HTERT RPE-1 (cell line): ENCODE data around the gene SPDYE2.
"Not testable (repeated sequence)": the region's sequence is repeated elsewhere in the genome, so short reads cannot be mapped to it uniquely, and the experiment has no call there.

ENCODE experiments used
- in situ Hi-C: fragments of 300-500 bp; cut with MboI; formaldehyde crosslinking; loops from 4 replicates; pipeline ENCODE4 v1.14.3; 2020; ENCODE audit warnings: low sequenced_read_pairs

Gene SPDYE2

DNA sequence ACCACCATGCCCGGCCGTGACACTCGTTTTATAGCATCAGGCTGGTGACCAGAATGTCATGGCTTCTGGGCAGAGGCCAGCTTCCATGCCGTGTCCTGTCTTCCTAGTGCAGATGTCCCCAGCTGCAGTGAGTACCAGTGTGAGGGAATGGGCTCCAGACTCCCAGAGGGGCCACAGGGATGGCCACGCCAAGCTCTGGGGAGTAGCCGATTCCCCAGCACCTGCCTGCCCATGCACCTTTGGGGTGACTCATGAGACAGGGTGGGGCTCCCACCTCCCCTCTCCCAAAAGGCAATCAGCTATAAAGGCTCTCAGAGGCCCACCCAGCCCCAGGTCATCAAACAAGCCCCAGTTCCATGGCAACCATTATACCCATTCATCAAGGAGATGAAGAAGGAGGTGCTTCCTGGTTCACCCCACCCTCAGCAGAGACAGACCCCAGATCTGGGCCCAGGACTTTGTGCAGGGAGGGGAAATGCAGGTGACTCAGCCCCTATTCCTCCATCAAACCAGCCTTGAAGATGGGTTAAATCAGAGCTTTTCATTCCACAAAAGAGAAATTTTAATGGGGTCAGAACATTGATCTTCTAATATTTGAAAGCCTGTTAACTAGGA, at the start of gene SPDYE2:
TSS of gene SPDYE2 (plus strand) at position 419 of the 615 bp plus-strand sequence. CDS start 2,030 bp downstream, outside the sequence.
- in situ Hi-C loops: not testable (repeated sequence)

GRCh38 chr7:102503141-102503540, 47.9 kb upstream of the SPDYE2 start:
- in situ Hi-C loops: not testable (repeated sequence)

DNA sequence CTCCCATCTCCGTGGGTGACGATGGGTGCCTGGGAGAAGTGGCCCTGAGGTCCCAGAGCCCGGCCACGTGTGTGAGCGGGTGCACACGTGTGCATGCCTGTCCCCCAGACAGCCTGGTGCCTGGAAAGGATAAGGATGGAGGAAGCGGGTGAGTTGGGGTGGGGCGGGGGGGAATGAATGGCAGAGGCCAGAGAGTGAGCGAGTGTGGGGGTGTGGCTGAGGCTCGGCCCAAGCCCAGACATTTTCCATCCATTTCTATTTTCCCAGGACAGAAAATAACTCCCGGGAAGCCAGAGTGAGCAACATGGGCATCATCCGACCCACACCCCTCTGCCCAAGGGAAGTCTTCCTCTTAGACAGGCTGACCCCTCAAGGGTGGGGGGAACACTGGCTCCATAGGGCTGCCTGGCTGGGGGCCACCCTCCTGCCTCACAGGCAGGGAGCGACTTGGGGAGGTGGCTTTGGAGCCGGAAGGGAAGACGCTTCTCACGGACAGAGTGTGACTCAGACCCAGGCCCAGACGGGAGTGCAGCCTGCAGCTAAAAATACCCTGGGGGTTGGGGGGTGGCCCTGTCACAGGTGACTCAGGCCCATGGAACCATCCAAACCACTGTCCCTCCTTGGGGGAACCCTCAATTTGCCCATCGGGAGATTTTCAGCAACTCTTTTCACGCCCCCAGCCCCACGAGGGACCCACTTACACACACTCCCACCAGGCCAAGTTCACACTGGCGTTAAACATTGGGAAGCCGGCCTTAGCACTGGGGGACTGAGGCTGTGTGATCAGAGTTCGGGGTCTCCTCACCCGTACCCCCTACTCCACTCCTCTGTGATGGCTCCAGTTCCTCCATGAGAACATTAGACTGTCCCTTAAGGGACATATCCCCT, 45.5 kb upstream of the SPDYE2 start:
- in situ Hi-C loops: not testable (repeated sequence)

DNA sequence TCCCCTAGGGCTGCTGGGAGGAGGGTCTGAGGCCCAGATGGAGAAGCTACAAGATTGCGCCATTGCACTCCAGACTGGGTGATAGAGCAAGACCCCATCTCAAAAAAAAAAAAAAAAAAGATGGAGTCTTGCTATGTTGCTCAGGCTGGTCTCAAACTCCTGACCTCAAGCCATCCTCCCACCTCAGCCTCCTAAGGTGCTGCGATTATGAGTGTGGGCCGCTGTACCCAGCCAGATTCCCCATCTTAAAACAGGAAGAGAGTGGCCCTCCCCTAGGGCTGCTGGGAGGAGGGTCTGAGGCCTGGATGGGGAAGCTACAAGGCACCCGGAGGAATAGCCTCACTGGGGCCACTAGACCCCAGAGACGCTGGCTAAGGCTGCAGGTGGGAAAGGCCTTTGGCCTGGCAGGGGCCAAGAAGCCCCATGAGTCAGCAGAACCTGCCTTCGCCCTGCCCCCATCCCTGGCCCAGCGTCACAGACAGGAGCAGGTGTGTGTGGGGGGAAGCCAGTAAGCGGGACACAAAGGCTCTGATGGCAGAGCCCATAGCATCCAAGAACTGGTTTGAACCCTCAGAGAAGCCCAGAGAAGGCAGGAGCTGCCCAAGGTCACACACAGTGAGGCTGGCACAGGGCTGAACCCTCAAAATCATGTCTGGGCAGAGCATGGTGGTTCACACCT, 43.5 kb upstream of the SPDYE2 start:
- in situ Hi-C loops: not testable (repeated sequence)

DNA sequence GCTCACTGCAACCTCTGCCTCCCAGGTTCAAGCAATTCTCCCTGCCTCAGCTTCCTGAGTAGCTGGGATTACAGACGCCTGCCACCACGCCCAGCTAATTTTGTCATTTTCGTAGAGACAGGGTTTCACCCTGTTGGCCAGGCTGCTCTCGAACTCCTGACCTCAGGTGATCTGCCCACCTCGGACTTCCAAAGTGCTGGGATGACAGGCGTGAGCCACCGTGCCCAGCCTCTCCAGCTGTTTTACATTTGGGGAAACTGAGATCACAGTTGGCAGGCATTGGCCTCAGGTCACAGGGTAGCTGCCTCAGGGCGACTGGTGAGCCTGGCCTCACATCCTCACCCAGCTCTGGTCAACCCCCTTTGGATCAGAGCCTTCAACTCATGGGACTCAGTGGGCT, 40.5 kb upstream of the SPDYE2 start:
- in situ Hi-C loops: not testable (repeated sequence)

GRCh38 chr7:102511860-102512522, 39.0 kb upstream of the SPDYE2 start:
- in situ Hi-C loops: not testable (repeated sequence)

DNA sequence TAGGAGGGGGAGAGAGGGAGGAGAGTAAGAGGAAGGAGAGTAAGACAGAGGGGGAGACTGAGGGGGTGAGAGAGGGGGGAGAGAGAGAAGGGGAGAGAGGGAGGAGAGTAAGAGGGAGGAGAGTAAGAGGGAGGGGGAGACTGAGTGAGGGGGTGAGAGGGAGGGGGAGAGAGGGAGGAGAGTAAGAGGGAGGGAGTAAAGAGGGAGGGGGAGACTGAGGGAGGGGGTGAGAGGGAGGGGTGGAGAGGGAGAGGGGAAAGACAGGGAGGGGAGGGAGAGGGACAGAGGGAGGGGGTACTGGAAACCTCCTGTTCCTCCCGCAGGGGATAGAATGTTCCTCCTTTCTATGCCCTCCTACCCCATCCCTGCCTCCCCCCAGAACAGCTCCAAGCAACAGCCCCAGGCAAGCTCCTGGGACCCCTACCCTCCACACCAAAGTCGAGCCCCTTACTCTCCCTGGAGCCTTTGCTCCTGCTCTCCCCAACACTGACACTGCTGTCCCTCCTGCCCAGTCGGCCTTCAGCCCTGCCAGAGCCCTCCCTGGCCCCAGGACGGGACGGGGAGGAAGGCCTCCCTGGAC, 38.3 kb upstream of the SPDYE2 start:
- in situ Hi-C loops: not testable (repeated sequence)

DNA sequence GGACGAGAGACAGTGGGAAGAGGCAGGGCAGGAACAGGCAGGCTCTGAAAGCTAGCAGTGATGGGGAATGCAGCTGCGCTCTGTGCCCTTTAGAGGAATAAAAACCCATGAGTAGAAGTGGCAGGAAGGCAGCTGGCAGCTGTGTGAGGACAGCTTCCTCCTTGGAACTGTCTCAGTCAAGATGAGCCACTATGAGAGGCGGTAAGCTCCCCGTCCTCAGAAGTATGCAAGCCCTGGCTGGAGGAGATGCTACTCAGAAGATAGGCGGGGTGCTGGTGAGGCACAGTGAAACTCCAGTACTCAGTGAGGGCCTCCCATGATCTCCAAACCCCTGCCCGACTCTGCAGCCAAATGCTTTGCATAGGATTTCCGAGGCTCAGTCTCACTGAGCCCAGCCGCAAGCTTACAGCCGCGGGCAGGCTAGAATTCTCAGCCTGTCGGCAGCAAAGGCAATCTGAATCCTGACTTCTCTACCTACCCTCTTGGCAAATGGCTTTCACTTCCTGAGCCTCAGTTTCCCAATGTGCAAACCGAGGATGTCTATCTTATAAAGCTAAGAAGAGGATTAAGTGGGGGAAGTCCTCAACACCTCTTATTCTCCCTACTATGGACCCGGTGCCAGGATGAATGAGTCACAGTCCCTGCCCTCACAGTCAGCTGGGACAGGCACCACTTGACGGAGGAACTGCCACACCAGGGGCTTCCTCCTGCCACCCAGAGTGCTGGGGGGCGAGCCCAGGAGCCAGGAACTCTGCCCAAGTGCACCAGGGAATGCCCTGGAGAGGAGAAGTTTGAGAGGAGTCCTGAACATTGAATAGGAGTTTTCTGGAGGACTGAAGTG, 35.9 kb upstream of the SPDYE2 start:
- in situ Hi-C loops: not testable (repeated sequence)

DNA sequence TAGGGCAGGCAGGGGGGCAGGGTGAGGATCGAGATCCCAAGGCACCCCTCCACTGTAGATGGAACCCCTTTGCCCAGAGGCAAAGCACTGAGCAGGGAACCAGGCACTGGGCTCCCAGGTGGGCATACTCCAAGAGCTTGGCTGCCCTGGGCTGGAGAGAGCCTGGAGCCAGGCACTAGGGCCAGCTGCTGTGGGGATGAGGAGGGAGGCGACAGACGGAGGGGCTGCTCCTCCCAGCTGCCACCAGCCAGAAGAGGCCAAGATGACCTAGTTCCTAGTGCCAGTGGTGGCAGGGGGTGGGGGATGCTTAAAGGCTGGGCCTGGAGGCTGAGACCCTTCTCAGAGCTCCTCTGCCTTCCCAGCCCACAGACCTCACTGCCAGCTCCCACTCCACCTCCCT, 35.1 kb upstream of the SPDYE2 start:
- in situ Hi-C loops: not testable (repeated sequence)

DNA sequence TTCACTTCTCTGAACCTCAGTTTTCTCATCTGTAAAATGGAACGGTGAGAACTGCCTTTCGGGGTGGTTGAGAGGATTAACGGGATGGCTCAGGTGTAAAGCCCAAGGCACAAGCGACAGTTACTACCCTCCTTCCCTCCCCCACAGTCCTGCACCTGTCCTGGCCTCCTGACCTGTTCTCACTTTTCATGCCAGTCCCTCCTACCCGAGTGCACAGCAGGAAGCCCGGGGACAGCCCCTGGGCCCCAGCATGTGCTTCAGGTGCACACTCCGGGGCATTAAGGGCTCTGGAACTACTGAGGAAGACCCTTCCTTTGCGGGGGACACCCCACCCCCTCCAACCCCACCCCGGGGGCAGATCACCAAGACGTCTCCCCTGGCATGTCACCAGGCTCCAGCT, 34.1 kb upstream of the SPDYE2 start:
- in situ Hi-C loops: not testable (repeated sequence)

- in situ Hi-C loops: not testable (repeated sequence)
Measured at GRCh38 chr7:102517550-102518147, 33.4 kb upstream of the SPDYE2 start, which contains the start of gene RASA4B. RASA4B (minus strand) TSS chr7:102517777; CDS start chr7:102517710, 67 bp downstream.

DNA sequence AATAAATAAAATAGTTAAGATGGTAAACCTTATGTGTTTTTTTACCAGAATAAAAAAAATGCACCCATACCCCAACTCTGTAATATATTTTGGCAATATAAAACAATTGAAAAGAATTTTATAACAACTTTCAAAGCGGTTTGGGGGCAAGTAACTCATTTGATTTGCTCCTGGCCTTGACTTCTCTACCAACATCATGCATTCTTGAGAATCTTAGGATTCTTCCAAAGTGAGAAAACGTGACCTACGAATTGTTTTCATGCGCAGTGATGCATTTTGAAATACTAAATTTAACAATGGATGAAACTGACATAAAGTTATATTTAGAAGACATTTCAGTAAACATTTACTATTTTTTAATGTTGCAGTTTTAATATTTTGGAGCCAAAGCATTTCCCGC, 30.2 kb upstream of the SPDYE2 start:
- in situ Hi-C loops: not testable (repeated sequence)

GRCh38 chr7:102524803-102525202, 26.2 kb upstream of the SPDYE2 start:
- in situ Hi-C loops: not testable (repeated sequence)

DNA sequence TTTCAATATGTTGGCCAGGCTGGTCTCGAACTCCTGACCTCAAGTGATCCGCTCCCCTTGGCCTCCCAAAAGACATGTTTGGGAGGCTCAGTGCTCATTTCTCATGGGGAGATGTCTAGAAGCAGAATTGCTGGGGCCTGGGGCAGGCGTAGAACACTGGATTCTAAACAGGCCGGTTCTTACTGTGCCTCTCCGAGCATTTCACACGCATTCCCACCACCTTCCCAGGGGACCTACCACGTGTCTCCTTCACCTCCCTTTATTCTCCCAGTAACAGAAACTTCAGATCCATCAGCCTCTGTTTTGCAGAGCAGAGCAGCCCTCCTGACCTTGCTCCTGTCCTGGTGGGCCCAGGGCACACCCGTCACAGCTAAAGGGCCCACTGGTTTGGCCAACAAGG, 23.8 kb upstream of the SPDYE2 start:
- in situ Hi-C loops: not testable (repeated sequence)

GRCh38 chr7:102527822-102528793, 22.9 kb upstream of the SPDYE2 start:
- in situ Hi-C loops: not testable (repeated sequence)

DNA sequence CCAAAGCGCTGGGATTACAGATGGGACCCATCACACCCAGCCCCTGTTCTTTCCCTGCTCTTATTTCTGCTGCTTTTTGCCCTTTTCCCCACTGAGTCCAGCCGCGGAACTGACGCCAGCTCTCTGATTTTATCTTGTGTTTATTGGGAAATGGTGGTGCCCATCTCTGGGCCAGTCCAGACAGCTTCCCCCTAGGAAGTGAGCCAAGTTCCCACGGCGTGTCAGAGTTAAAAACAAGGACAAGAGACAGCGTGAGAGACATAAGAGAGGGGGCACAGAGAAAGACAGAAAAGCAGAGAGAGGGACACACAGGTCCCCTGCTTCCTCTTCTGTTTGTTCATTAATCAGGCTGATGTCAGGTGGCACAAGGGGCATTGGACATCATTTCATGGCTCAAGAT, 19.4 kb upstream of the SPDYE2 start:
- in situ Hi-C loops: not testable (repeated sequence)

DNA sequence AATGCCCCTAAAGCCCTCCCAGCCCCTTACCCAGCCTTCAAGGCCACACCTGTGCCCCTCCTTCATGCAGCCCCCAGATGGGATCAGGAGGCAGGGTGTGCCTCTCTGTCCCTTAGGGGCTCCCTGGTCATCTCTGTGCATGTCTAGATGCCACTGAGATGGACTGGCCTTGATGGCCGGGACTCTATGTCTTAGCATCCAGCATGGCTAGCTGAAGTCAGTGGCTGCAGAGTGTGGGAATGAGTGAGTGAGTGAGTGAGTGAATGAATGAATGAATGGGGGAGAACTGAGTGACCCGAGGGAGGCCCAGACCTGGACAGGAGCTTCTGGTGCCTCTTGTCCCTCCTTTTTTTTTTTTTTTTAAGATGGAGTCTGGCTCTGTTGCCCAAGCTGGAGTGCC, 18.9 kb upstream of the SPDYE2 start:
- in situ Hi-C loops: not testable (repeated sequence)

GRCh38 chr7:102535062-102535615, 15.9 kb upstream of the SPDYE2 start:
- in situ Hi-C loops: not testable (repeated sequence)
